Fibroblast of mammary gland (primary cell): ENCODE results near the gene PLEKHH1.

Experiments used
- DNase-seq: peaks from one replicate; pipeline ENCODE4 v3.0.0-alpha.2; 2010; ENCODE audit warnings: low read depth
- H3K4me3 ChIP-seq: 2 replicates; pipeline ENCODE4 v1.5.1; 2011; ENCODE audit warnings: low read depth, mild to moderate bottlenecking, low read length, moderate library complexity; ENCODE audit not compliant: control insufficient read depth
- TF ChIP-seq, protein P1 (sequence below): conservative IDR thresholded peaks from 2 replicates; pipeline ENCODE4 v1.5.1; 2011; ENCODE audit warnings: low read depth, low read length, inconsistent platforms; ENCODE audit not compliant: control insufficient read depth, insufficient read depth

PLEKHH1 gene

DNA sequence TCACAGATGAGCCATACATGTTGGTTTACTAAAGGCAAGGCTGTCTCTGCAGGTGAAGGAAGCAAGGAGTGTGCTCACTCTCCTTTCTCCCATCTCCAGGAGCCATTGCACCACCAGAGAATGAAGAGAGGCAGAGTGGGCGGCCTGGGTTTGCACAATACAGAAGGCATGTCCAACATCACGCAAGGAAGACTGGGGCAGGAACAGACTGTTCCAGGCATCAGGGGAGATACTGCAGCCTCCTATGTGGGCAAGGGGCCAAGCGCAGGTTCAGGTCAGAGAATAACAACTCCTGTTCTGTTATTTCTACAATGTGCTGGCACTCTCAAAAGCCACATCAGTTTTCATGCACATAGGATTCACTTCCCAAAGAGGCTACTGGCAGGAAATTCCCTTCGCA is 42.9 kb upstream of the PLEKHH1 start:
- TF ChIP-seq, protein P1, sequence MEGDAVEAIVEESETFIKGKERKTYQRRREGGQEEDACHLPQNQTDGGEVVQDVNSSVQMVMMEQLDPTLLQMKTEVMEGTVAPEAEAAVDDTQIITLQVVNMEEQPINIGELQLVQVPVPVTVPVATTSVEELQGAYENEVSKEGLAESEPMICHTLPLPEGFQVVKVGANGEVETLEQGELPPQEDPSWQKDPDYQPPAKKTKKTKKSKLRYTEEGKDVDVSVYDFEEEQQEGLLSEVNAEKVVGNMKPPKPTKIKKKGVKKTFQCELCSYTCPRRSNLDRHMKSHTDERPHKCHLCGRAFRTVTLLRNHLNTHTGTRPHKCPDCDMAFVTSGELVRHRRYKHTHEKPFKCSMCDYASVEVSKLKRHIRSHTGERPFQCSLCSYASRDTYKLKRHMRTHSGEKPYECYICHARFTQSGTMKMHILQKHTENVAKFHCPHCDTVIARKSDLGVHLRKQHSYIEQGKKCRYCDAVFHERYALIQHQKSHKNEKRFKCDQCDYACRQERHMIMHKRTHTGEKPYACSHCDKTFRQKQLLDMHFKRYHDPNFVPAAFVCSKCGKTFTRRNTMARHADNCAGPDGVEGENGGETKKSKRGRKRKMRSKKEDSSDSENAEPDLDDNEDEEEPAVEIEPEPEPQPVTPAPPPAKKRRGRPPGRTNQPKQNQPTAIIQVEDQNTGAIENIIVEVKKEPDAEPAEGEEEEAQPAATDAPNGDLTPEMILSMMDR = no peak
- no peak for DNase-seq
- no peak overlapping the region for H3K4me3 ChIP-seq

GRCh38 chr14:67491285-67491684 is 41.8 kb upstream of the PLEKHH1 start:
- H3K4me3 ChIP-seq = no peak overlapping the region
- DNase-seq = no peak
- TF ChIP-seq, protein P1 = no peak

DNA sequence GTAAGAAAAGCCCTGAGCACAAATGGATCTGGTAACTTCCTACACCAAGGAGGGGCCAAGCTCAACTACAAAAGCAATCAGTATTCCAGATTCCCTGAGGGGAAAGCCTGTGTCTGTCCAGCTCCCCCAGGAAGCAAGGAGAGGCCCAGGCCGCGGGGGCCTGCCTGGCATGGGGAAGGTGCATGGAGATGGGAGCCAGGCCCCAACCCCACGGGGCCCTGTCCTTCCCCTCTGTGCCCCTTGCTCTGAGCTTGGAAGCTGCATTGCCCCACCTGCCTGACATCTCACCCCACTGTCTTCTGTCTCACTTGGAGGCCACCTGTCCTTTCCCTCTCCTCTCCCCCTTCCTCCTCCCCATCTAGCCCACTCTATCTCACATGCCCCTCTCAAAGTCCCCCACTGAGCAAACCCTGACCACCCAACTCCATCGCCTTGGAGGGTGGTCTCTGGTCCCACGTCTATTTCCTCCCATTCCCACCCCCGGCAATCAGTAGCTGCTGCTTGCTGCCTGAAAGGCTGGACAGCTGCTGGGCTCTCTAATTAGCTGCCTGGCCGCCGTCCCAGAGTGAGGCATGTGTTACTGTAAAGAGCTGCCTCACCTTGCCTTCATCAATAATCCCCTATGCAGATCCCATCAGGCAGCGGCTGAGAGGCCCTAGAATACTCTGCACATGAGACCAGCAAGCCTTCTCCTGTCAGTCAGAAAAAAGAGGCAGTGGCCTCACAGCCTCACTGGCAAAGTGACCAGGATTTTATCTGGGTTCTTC is 41.2 kb upstream of the PLEKHH1 start:
- DNase-seq = no peak
- TF ChIP-seq, protein P1 = no peak
- H3K4me3 ChIP-seq = no peak overlapping the region

DNA sequence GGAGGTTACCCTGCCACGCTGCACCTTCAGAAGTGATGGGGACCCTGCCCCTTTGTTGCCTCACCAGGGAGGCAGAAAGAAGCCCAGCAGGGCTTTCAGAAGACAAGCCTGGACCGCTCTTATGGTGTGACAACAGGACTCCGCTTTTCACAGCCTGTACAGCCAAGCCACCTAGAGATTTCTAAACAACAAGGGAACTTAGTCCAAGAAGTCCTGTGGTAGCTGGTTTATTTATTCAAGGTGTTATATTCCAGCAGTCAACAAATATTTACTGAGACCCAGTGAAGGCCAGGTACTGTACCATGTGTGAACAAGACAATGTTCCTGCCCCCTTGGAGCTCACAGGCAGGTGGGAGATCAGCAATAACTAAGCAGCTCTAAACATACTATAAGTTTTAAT is 40.6 kb upstream of the PLEKHH1 start:
- no peak overlapping the region for H3K4me3 ChIP-seq
- no peak for DNase-seq
- TF ChIP-seq, protein P1 = no peak

DNA sequence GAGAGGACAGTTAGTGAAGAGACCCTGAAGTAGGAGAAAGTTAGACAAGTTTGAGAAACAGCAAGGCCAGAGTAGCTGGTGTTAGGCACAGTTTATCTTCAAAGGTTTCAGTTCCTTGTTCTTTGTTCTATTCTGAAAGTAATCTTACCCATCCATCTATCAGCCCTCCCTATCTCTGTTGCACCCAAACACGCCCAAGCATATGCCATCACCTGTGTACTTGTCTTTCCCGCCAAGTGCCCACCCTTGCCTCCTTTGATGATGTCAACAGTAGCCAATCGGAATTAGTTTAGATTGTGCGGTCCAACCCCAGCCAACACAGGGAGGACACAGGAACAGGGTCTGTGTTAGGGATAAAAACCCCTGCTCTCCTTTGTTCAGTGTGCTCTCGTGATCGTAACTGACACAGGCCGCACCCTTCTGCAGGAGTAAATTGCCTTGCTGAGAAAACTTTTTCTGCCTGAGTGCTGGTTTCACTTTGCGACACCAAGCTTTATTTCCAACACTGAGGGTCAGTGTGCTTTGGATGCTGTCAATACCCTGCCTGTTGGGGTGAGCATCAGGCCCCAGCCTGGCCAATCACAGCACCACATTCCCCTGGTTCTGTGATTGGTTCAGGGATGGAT is 39.9 kb upstream of the PLEKHH1 start:
- H3K4me3 ChIP-seq = no peak overlapping the region
- TF ChIP-seq, protein P1 = no peak
- no peak for DNase-seq

- DNase-seq = no peak
- H3K4me3 ChIP-seq = no peak overlapping the region
- TF ChIP-seq, protein P1 = no peak
Observed at GRCh38 chr14:67495827-67496226, 37.3 kb upstream of the PLEKHH1 start.
